ENCODE measurements around the gene TRIO.

GRCh38 chr5:14443671-14444093 lies 300.5 kb downstream of the TRIO start:
- TF ChIP-seq POLR2A (IDR thresholded peaks at IDR 0.05), result no peak
- TF ChIP-seq CTCF (IDR thresholded peaks at IDR 0.05), result no peak
